ENCODE measurements around the gene ATF7.

The ATF7 gene

GRCh38 chr12:53516758-53517455, 109.3 kb downstream of the ATF7 start:
- no peak for DNase-seq

GRCh38 chr12:53515291-53515680, 110.9 kb downstream of the ATF7 start:
- DNase-seq = no peak

GRCh38 chr12:53514628-53515290, 111.4 kb downstream of the ATF7 start:
- DNase-seq = no peak

- DNase-seq = no peak
Measured at GRCh38 chr12:53513712-53514410, 112.3 kb downstream of the ATF7 start.

GRCh38 chr12:53510181-53510812, 115.9 kb downstream of the ATF7 start:
- no peak for DNase-seq

- DNase-seq = no peak
Measured at GRCh38 chr12:53508534-53509170, 117.5 kb downstream of the ATF7 start.

GRCh38 chr12:53507603-53507885, 118.6 kb downstream of the ATF7 start:
- no peak for DNase-seq

GRCh38 chr12:53506881-53507602, 119.1 kb downstream of the ATF7 start, which contains the start of gene NPFF:
Gene NPFF (minus strand): TSS chr12:53507484. CDS start chr12:53507474, 10 bp downstream.
- DNase-seq = no peak

- no peak for DNase-seq
Measured at GRCh38 chr12:53506450-53506785, 119.8 kb downstream of the ATF7 start.

GRCh38 chr12:53505555-53506449, 120.4 kb downstream of the ATF7 start:
- DNase-seq = no peak

GRCh38 chr12:53505086-53505485, 121.1 kb downstream of the ATF7 start:
- DNase-seq = no peak

GRCh38 chr12:53504004-53504920, 121.9 kb downstream of the ATF7 start:
- DNase-seq = no peak

GRCh38 chr12:53502983-53503728, 123.0 kb downstream of the ATF7 start:
- DNase-seq = no peak

GRCh38 chr12:53502331-53502730, 123.9 kb downstream of the ATF7 start:
- no peak for DNase-seq

- DNase-seq = no peak
Measured at GRCh38 chr12:53501615-53502181, 124.5 kb downstream of the ATF7 start.

- DNase-seq = peak; percentile 98
Measured at GRCh38 chr12:53500776-53501614, 125.2 kb downstream of the ATF7 start, which contains the start of gene TARBP2. Gene TARBP2 (plus strand): TSS chr12:53501283. CDS start chr12:53501409, 126 bp downstream.

- DNase-seq = no peak
Measured at GRCh38 chr12:53500142-53500775, 125.9 kb downstream of the ATF7 start.
